Fibroblast of the aortic adventitia (primary cell): ENCODE results near the gene CERK. TPM values are rescaled to one million over a fixed set of nuclear protein-coding genes. Genes with fewer than 3 reads are reported as not detected.

Experiments used
- DNase-seq: peaks from one replicate; pipeline ENCODE4 v3.0.0-alpha.2; 2010; ENCODE audit warnings: low read depth
- H3K4me3 ChIP-seq: 2 replicates; pipeline ENCODE4 v1.5.1; 2011; ENCODE audit warnings: low read depth, mild to moderate bottlenecking, control low read depth, low read length, moderate library complexity
- CTCF ChIP-seq: IDR thresholded peaks from 2 replicates; pipeline ENCODE4 v1.5.1; 2011; ENCODE audit warnings: mild to moderate bottlenecking, low read length, control low read depth, inconsistent platforms; ENCODE audit not compliant: insufficient read depth
- total RNA-seq: library from RNA; depleted of rRNA; stranded (reverse); fragments of >200 nt; gene quantifications from 2 replicates; pipeline ENCODE4 v1.2.3, GENCODE V29; 2012; ENCODE audit warnings: low replicate concordance

The CERK gene
- total RNA-seq, 1 donor, result 39.4 TPM

- no peak for TF ChIP-seq CTCF
- no peak for DNase-seq
- no peak overlapping the region for H3K4me3 ChIP-seq
Observed at GRCh38 chr22:46764779-46765485, 26.9 kb upstream of the CERK start.

- TF ChIP-seq CTCF, result no peak
- H3K4me3 ChIP-seq, result peak overlapping the region; percentile 25
- no peak for DNase-seq
Observed at GRCh38 chr22:46764140-46764680, 26.2 kb upstream of the CERK start.

- DNase-seq, result peak; percentile 37
- no peak for TF ChIP-seq CTCF
- peak overlapping the region; percentile 99 for H3K4me3 ChIP-seq
Observed at GRCh38 chr22:46763051-46763705, 25.1 kb upstream of the CERK start.

GRCh38 chr22:46762238-46763050 is 24.4 kb upstream of the CERK start, which contains the start of gene TBC1D22A:
TBC1D22A (plus strand) TSS chr22:46762650; CDS start chr22:46762787, 137 bp downstream.
- H3K4me3 ChIP-seq, result peak within 1 kb of the TSS; percentile 99
- TF ChIP-seq CTCF, result peak; percentile 5
- DNase-seq, result peak; percentile 91

- TF ChIP-seq CTCF, result no peak
- no peak for DNase-seq
- H3K4me3 ChIP-seq, result peak overlapping the region; percentile 99
Observed at GRCh38 chr22:46761539-46762237, 23.6 kb upstream of the CERK start.

- DNase-seq, result no peak
- no peak for TF ChIP-seq CTCF
- peak overlapping the region; percentile 99 for H3K4me3 ChIP-seq
Observed at GRCh38 chr22:46761017-46761416, 23.0 kb upstream of the CERK start.
